ENCODE results near the gene TAF1B.
A peak's percentile ranks its signal among the peaks of the same experiment; 100 is the strongest.

TAF1B gene

GRCh38 chr2:9843229-9844035 is at the start of gene TAF1B:
Gene TAF1B, plus strand, starts transcription at chr2:9843474. Its CDS starts 68 bp downstream, at chr2:9843542.
- no peak for TF ChIP-seq CTCF (IDR thresholded peaks at IDR 0.05; ENCODE audit: low read depth, low read length)

GRCh38 chr2:9793918-9794717 is 49.2 kb upstream of the TAF1B start:
- TF ChIP-seq CTCF (IDR thresholded peaks at IDR 0.05; ENCODE audit: low read depth, low read length), result no peak

More at GRCh38 chr2:9843229-9844035, at the start of gene TAF1B:
- H3K4me3 ChIP-seq (ENCODE audit: low read depth, low read length), result peak within 1 kb of the TSS; percentile 79

GRCh38 chr2:9795071-9795470 is 48.2 kb upstream of the TAF1B start:
- no peak overlapping the region for H3K4me3 ChIP-seq (ENCODE audit: low read depth, low read length)
- TF ChIP-seq CTCF (IDR thresholded peaks at IDR 0.05; ENCODE audit: low read depth, low read length), result no peak

More at GRCh38 chr2:9793918-9794717, 49.2 kb upstream of the TAF1B start:
- H3K4me3 ChIP-seq (ENCODE audit: low read depth, low read length), result no peak overlapping the region

GRCh38 chr2:9796056-9797010 is 46.9 kb upstream of the TAF1B start:
- no peak overlapping the region for H3K4me3 ChIP-seq (ENCODE audit: low read depth, low read length)
- no peak for TF ChIP-seq CTCF (IDR thresholded peaks at IDR 0.05; ENCODE audit: low read depth, low read length)

- TF ChIP-seq CTCF (IDR thresholded peaks at IDR 0.05; ENCODE audit: low read depth, low read length), result no peak
- no peak overlapping the region for H3K4me3 ChIP-seq (ENCODE audit: low read depth, low read length)
Observed at GRCh38 chr2:9797086-9797485, 46.2 kb upstream of the TAF1B start.

- H3K4me3 ChIP-seq (ENCODE audit: low read depth, low read length), result no peak overlapping the region
- TF ChIP-seq CTCF (IDR thresholded peaks at IDR 0.05; ENCODE audit: low read depth, low read length), result no peak
Observed at GRCh38 chr2:9797681-9798556, 45.4 kb upstream of the TAF1B start.
